Measurements from ENCODE around the gene ALG14. TPM values are rescaled to one million over a fixed set of nuclear protein-coding genes. Genes with fewer than 3 reads are reported as not detected.

ALG14 gene
- total and polyA plus RNA-seq, 7 experiments from 2014 or later, result 1.1 to 3.2 (median 1.7) TPM

DNA sequence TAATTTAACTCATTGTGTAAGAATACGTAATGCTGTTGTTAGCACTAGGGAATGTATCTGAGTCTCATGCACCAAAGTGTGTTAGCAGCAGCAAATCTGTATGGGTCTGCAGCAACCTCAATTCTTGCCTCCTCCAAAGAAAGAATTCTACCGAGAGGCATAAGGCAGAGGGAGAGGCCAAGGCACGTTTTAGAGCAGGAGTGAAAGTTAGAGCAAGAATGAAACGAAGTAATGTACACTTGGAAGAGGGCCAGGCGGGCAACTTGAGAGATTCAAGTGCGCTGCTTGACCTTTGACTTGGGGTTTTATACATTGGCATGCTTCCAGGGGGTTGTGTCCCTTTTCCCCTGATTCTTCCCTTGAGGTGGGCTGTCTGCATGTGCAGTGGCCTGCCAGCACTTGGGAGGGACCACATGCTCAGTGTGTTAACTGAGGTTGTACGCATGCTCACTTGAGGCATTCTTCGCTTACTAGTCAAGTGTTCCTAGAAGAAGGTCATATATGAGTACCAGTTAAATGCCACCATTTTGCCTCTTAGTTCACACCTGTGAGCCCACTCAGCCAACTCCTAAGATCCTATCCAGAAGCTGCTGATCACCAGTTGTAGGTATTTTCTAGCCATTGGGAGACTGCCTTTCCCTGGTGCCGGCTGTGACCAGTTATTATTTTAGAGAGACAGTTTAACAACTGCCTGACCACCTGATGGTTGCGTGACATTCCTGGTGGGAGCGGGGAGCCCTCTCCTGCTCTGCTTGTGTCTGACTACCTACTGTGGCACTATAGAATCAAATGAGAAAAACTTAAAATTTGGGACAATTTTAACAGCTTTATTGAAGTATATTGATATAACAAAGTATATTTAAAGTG, 143.2 kb downstream of the ALG14 start:
- Mint-ChIP-seq H3K4me1 (peaks cover 10 to 31% (median 21%) of the 10 kb centered on the region in 7 donors), H3K36me3 (peaks cover 0 to 2% (median 0%) of the 10 kb centered on the region in 5 donors), H3K9me3 (no peaks in the 10 kb centered on the region), H3K4me3 (peak overlapping the region in 1 of 10 donors; percentile 63), H3K27me3 (peaks cover 5 to 47% (median 17%) of the 10 kb centered on the region in 5 donors), H3K27ac (peak overlapping the region in 1 of 9 donors; percentile 61)
- H3K4me1 ChIP-seq (ENCODE audit: control insufficient read depth in 2 of 2, insufficient read depth in 2 of 2, low read length in 2 of 2), result no peaks in the 10 kb centered on the region
- POLR2A ChIA-PET, result no interaction called here
- no peak for DNase-seq
- intact Hi-C loops (cut with micrococcal nuclease), result loop anchor here in 1 of 2 donors (10.0 kb wide), 1 partner anchor 75 kb away; no protein-coding TSS in a partner anchor
- H3K9me3 ChIP-seq (ENCODE audit: control insufficient read depth in 2 of 3, low read length in 3 of 3), result no peaks in the 10 kb centered on the region
- no peak overlapping the region for H3K27ac ChIP-seq (ENCODE audit: low read depth, low read length)
- no peak for ATAC-seq
- no peaks in the 10 kb centered on the region for H3K36me3 ChIP-seq (ENCODE audit: control insufficient read depth in 2 of 3, insufficient read depth in 3 of 3, low read length in 3 of 3)
- no peak overlapping the region for H3K4me3 ChIP-seq (ENCODE audit: low read length)
- no peaks in the 10 kb centered on the region for H3K27me3 ChIP-seq (ENCODE audit: control insufficient read depth in 2 of 2, insufficient read depth in 2 of 2, low read length in 2 of 2)
- CTCF ChIA-PET, result no interaction called here

DNA sequence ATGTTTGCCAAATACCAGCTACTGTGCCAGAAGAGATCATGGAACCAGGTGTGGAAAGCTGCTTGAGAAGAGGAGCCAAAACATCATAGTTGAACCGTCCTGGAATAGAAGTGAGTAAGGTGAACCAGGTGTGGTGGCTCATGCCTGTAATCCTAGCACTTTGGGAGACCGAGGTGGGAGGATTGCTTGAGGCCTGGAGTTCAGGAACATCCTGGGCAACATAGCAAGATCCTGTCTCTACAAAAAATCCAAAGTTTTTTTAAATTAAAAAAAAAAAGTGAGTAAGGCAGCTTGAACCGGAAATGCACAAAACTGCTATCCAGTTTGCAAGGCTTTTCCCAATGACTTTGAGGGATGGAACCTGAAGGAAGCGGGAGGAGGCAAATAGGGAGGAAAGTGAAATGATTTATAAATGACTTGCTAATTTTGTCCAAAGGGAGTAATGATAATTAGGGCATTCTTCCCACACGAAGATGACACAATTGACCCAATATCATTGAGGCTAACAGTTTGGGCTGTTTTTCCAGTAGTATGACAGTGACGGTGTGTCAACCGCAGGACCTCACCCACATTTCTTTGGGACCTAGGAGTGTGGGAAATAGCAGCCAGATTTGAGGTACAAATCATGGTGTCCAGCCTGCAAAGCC, 144.3 kb downstream of the ALG14 start:
- CTCF ChIA-PET, result no interaction called here
- no peaks in the 10 kb centered on the region for H3K36me3 ChIP-seq (ENCODE audit: control insufficient read depth in 2 of 3, insufficient read depth in 3 of 3, low read length in 3 of 3)
- H3K4me1 ChIP-seq (ENCODE audit: control insufficient read depth in 2 of 2, insufficient read depth in 2 of 2, low read length in 2 of 2), result no peaks in the 10 kb centered on the region
- DNase-seq (no peak), ATAC-seq (no peak)
- Mint-ChIP-seq H3K9me3 (no peaks in the 10 kb centered on the region), H3K27ac (peak overlapping the region in 5 of 9 donors; percentile 59 to 90 (median 85)), H3K36me3 (peaks cover 0 to 2% (median 0%) of the 10 kb centered on the region in 5 donors), H3K4me1 (peaks cover 12 to 32% (median 30%) of the 10 kb centered on the region in 7 donors), H3K4me3 (peak overlapping the region in 9 of 10 donors; percentile 86 to 95 (median 92)), H3K27me3 (peaks cover 14 to 56% (median 26%) of the 10 kb centered on the region in 5 donors)
- no peak overlapping the region for H3K4me3 ChIP-seq (ENCODE audit: low read length)
- no peak overlapping the region for H3K27ac ChIP-seq (ENCODE audit: low read depth, low read length)
- no peaks in the 10 kb centered on the region for H3K9me3 ChIP-seq (ENCODE audit: control insufficient read depth in 2 of 3, low read length in 3 of 3)
- H3K27me3 ChIP-seq (ENCODE audit: control insufficient read depth in 2 of 2, insufficient read depth in 2 of 2, low read length in 2 of 2), result no peaks in the 10 kb centered on the region
- intact Hi-C loops (cut with micrococcal nuclease), result loop anchor here in 1 of 2 donors (10.0 kb wide), 1 partner anchor 74 kb away; no protein-coding TSS in a partner anchor
- POLR2A ChIA-PET, result no interaction called here

DNA sequence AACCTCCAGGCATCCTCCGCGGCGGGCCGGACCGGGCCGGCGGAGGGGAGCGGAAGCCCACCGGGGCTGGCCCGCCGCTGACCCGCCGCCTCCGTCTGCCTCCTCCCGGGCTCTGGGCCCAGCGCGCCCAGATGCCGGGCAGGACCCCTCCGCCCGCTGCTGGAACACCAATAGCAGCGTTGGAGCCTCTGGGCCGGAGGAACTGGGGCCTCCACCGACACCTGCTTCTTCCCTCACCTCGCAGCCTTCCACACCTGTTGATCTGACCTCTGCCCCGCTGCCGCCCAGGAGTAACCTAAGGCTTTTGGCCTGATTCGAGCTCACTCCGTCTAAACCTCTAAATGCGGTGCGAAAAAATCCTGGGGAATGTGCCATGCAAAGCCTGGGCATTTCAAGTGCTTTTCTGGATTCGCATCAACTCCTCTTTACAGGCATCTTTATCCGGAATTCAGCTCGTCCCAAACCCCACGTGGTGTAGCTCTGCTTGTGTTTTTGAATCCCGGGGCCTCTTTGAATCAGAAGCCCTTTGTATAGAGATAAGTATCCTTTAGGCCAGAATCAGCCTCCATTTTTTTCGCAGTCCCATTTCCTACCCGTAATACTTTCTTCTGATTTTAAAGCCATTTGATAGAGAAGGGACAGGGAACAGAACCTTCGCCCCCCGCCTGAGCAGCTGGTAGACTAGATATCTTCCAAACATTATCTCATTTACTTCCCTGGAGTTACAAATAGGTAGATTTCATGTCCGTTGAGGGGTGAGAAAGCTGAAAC, 145.2 kb downstream of the ALG14 start:
- intact Hi-C loops (cut with micrococcal nuclease), result loop anchor here (1.0 to 10.0 kb wide), 10 partner anchors 35 to 1081 kb away; partner anchors contain the start of genes ABCD3 (in 1 of the 2), ALG14 (in 1 of the 2) and RWDD3 (in 1 of the 2)
- no peaks in the 10 kb centered on the region for H3K27me3 ChIP-seq (ENCODE audit: control insufficient read depth in 2 of 2, insufficient read depth in 2 of 2, low read length in 2 of 2)
- H3K9me3 Mint-ChIP-seq, result no peaks in the 10 kb centered on the region
- peak overlapping the region; percentile 63 for H3K27ac ChIP-seq (ENCODE audit: low read depth, low read length)
- H3K4me3 Mint-ChIP-seq, result peak overlapping the region; percentile 83 to 95 (median 90)
- DNase-seq (peak in 1 of 9 donors; percentile 7), ATAC-seq (no peak)
- peaks cover 0 to 4% (median 0%) of the 10 kb centered on the region in 5 donors for H3K36me3 Mint-ChIP-seq
- H3K9me3 ChIP-seq (ENCODE audit: control insufficient read depth in 2 of 3, low read length in 3 of 3), result no peaks in the 10 kb centered on the region
- H3K36me3 ChIP-seq (ENCODE audit: control insufficient read depth in 2 of 3, insufficient read depth in 3 of 3, low read length in 3 of 3), result no peaks in the 10 kb centered on the region
- peaks cover 18 to 57% (median 26%) of the 10 kb centered on the region in 5 donors for H3K27me3 Mint-ChIP-seq
- POLR2A ChIA-PET, result no interaction called here
- peak overlapping the region; percentile 39 for H3K4me3 ChIP-seq (ENCODE audit: low read length)
- peak overlapping the region; percentile 37 to 92 (median 84) for H3K27ac Mint-ChIP-seq
- H3K4me1 ChIP-seq (ENCODE audit: control insufficient read depth in 2 of 2, insufficient read depth in 2 of 2, low read length in 2 of 2), result no peaks in the 10 kb centered on the region
- H3K4me1 Mint-ChIP-seq, result peaks cover 12 to 38% (median 34%) of the 10 kb centered on the region in 7 donors
- CTCF ChIA-PET, result no interaction called here

DNA sequence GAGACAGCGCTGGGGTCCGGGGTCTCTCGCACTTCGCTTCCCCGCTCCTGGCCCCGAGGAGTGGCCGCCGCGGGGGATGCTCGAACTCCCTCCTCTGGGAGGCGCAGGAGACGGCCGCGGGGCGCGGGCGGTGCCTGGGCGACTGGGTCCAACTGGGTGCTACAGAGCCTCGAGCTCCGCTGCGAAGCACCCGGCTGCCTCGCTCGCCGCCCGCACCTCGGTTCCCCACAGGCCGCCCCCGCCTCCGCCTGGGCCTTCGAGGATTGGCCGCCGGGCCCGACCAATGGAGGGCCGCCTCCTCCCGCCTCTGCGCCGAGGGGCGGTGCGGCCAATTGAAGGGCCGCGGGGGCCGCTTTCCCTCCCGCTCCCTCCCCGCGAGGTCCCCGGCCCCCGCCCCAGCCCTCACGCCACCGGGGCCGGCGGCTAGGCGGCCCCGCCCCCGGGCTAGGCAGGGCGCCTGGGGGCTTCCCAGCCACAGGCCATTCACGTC, 145.8 kb downstream of the ALG14 start, which contains the start of gene CNN3:
CNN3 (minus strand) TSS at position 196 of the 490 bp plus-strand sequence. CDS start 216 bp downstream, outside the sequence.
- ATAC-seq (peak; percentile 91), DNase-seq (peak; percentile 56 to 78 (median 68))
- Histone ChIP-seq H3K4me3 (ENCODE audit: low read length) (peak within 1 kb of the TSS; percentile 39), H3K27me3 (ENCODE audit: control insufficient read depth in 2 of 2, insufficient read depth in 2 of 2, low read length in 2 of 2) (no peaks in the 10 kb centered on the region), H3K36me3 (ENCODE audit: control insufficient read depth in 2 of 3, insufficient read depth in 3 of 3, low read length in 3 of 3) (no peaks in the 10 kb centered on the region), H3K27ac (ENCODE audit: low read depth, low read length) (peak within 1 kb of the TSS; percentile 63), H3K4me1 (ENCODE audit: control insufficient read depth in 2 of 2, insufficient read depth in 2 of 2, low read length in 2 of 2) (no peaks in the 10 kb centered on the region), H3K9me3 (ENCODE audit: control insufficient read depth in 2 of 3, low read length in 3 of 3) (no peaks in the 10 kb centered on the region)
- Mint-ChIP-seq H3K4me1 (peaks cover 12 to 38% (median 34%) of the 10 kb centered on the region in 7 donors), H3K27ac (peak within 1 kb of the TSS; percentile 37 to 92 (median 84)), H3K36me3 (peaks cover 0 to 4% (median 0%) of the 10 kb centered on the region in 5 donors), H3K27me3 (peaks cover 18 to 57% (median 26%) of the 10 kb centered on the region in 5 donors), H3K4me3 (peak within 1 kb of the TSS; percentile 88 to 97 (median 94)), H3K9me3 (no peaks in the 10 kb centered on the region)
- ChIA-PET POLR2A (no interaction called here), CTCF (no interaction called here)
- intact Hi-C loops (cut with micrococcal nuclease), result loop anchor here (1.0 to 10.0 kb wide), 11 partner anchors 35 to 1080 kb away; partner anchors contain the start of genes ALG14 (in 2 of the 2), ABCD3 (in 1 of the 2) and RWDD3 (in 1 of the 2)

DNA sequence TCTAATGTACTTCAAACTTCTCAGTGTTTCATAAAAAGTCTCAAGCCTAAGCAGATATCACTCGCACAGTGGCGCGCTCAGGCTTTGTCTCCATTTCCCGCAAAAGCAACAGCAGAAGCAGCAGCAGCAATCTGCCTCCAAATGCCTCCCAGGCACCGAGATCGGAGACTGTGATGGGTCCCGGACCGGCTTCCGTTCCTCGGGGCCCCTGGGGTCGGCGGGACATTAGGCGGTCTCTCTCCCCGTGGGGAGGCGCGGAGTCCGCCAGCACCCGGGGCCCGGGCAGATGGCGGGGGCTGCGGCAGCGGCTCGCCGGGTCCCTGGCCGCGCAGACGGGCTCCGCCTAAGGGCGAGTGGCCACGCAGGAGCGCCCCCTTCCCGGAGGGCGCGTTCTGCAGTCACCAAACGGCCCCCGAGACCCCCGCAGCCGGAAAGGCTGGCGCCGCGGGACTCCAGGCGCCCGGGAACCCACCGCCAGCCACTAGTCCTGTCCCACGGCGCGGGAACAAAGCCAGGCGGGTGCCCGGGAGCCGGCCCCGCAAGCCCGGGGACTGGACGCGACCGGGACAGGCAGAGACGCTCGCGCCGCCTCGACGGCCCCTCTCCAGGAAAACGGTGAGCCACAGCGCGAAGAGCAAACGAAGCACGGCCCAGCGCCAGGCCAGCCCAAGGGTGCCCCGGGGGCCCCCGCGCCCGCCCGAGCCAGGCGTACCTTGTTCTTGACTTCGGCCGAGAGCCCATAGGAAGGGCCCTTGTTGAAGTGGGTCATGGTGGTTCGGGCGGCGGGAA, 146.4 kb downstream of the ALG14 start:
- intact Hi-C loops (cut with micrococcal nuclease), result loop anchor here (1.0 to 10.0 kb wide), 7 partner anchors 36 to 1080 kb away; partner anchors contain the start of gene ALG14 (in 1 of the 2)
- H3K36me3 ChIP-seq (ENCODE audit: control insufficient read depth in 2 of 3, insufficient read depth in 3 of 3, low read length in 3 of 3), result no peaks in the 10 kb centered on the region
- H3K27ac ChIP-seq (ENCODE audit: low read depth, low read length), result peak overlapping the region; percentile 63
- H3K27ac Mint-ChIP-seq, result peak overlapping the region in 7 of 9 donors; percentile 24 to 75 (median 57)
- H3K27me3 ChIP-seq (ENCODE audit: control insufficient read depth in 2 of 2, insufficient read depth in 2 of 2, low read length in 2 of 2), result no peaks in the 10 kb centered on the region
- DNase-seq, result peak; percentile 23 to 50 (median 40)
- no peaks in the 10 kb centered on the region for H3K4me1 ChIP-seq (ENCODE audit: control insufficient read depth in 2 of 2, insufficient read depth in 2 of 2, low read length in 2 of 2)
- peaks cover 12 to 38% (median 34%) of the 10 kb centered on the region in 7 donors for H3K4me1 Mint-ChIP-seq
- H3K9me3 Mint-ChIP-seq, result no peaks in the 10 kb centered on the region
- peak overlapping the region; percentile 87 to 97 (median 92) for H3K4me3 Mint-ChIP-seq
- peaks cover 0 to 4% (median 0%) of the 10 kb centered on the region in 5 donors for H3K36me3 Mint-ChIP-seq
- no peaks in the 10 kb centered on the region for H3K9me3 ChIP-seq (ENCODE audit: control insufficient read depth in 2 of 3, low read length in 3 of 3)
- POLR2A ChIA-PET, result no interaction called here
- H3K4me3 ChIP-seq (ENCODE audit: low read length), result peak overlapping the region; percentile 39
- CTCF ChIA-PET, result no interaction called here
- peak; percentile 30 for ATAC-seq
- H3K27me3 Mint-ChIP-seq, result peaks cover 18 to 57% (median 26%) of the 10 kb centered on the region in 5 donors

Measured in naive thymus-derived CD4-positive, alpha-beta T cell (primary cell).